Activated naive CD4-positive, alpha-beta T cell treated with anti-CD3 and anti-CD28 coated beads, Interleukin-2, amount 10 ng/mL, durations not matched to agents 7 days and 5 days (primary cell): ENCODE measurements around the gene HEATR3.
A peak's percentile ranks its signal among the peaks of the same experiment; 100 is the strongest.

Experiments used
- CTCF ChIA-PET: fragments of 350-600 bp; sonication (Branson Sonifier 250); formaldehyde crosslinking; loops from one replicate; lab custom pipeline; 2021; ENCODE audit warnings: antibody characterized with exemption; lab: Charles Lee
- DNase-seq: peaks from one replicate; pipeline ENCODE4 v3.0.0-alpha.2; 2020
- H3K27ac Mint-ChIP-seq: one replicate; pipeline ENCODE4 v1.8.0; 2021; ENCODE audit warnings: mild to moderate bottlenecking, moderate library complexity, mixed read lengths
- H3K27me3 Mint-ChIP-seq: one replicate; pipeline ENCODE4 v1.8.0; 2021; ENCODE audit warnings: mild to moderate bottlenecking, mixed read lengths
- H3K36me3 Mint-ChIP-seq: one replicate; pipeline ENCODE4 v1.8.0; 2021; ENCODE audit warnings: mixed read lengths
- H3K4me1 Mint-ChIP-seq: one replicate; pipeline ENCODE4 v1.8.0; 2021; ENCODE audit warnings: mixed read lengths
- H3K4me3 Mint-ChIP-seq: one replicate; pipeline ENCODE4 v1.8.0; 2021; ENCODE audit warnings: mild to moderate bottlenecking, moderate library complexity, mixed read lengths
- H3K9me3 Mint-ChIP-seq: one replicate; pipeline ENCODE4 v1.8.0; 2021; ENCODE audit warnings: mixed read lengths

HEATR3 gene

GRCh38 chr16:50133214-50133613, 67.4 kb downstream of the HEATR3 start:
- H3K9me3 Mint-ChIP-seq, result no peaks in the 10 kb centered on the region
- H3K4me1 Mint-ChIP-seq, result no peaks in the 10 kb centered on the region
- H3K36me3 Mint-ChIP-seq, result no peaks in the 10 kb centered on the region
- CTCF ChIA-PET, result no interaction called here
- peaks cover 12% of the 10 kb centered on the region for H3K27me3 Mint-ChIP-seq
- H3K27ac Mint-ChIP-seq, result no peak overlapping the region
- DNase-seq, result no peak
- H3K4me3 Mint-ChIP-seq, result no peak overlapping the region

- H3K4me3 Mint-ChIP-seq, result no peak overlapping the region
- peaks cover 12% of the 10 kb centered on the region for H3K27me3 Mint-ChIP-seq
- CTCF ChIA-PET, result interaction anchor here (1.3 to 1.4 kb wide), 2 partner anchors 74 to 191 kb away, joined by 3 to 9 read pairs; no protein-coding TSS in a partner anchor
- no peak for DNase-seq
- no peaks in the 10 kb centered on the region for H3K4me1 Mint-ChIP-seq
- no peaks in the 10 kb centered on the region for H3K36me3 Mint-ChIP-seq
- no peak overlapping the region for H3K27ac Mint-ChIP-seq
- no peaks in the 10 kb centered on the region for H3K9me3 Mint-ChIP-seq
Observed at GRCh38 chr16:50136399-50136798, 70.6 kb downstream of the HEATR3 start.

- Mint-ChIP-seq H3K36me3 (no peaks in the 10 kb centered on the region), H3K27ac (no peak overlapping the region), H3K27me3 (peaks cover 10% of the 10 kb centered on the region), H3K4me3 (no peak overlapping the region), H3K4me1 (no peaks in the 10 kb centered on the region), H3K9me3 (no peaks in the 10 kb centered on the region)
- DNase-seq, result no peak
- CTCF ChIA-PET, result interaction anchor here (0.6 to 1.3 kb wide), 2 partner anchors 73 to 112 kb away, joined by 3 to 7 read pairs; partner anchors contain the start of gene CNEP1R1
Observed at GRCh38 chr16:50137268-50137667, 71.5 kb downstream of the HEATR3 start.

GRCh38 chr16:50139580-50139979, 73.8 kb downstream of the HEATR3 start:
- H3K4me1 Mint-ChIP-seq, result no peaks in the 10 kb centered on the region
- no peaks in the 10 kb centered on the region for H3K9me3 Mint-ChIP-seq
- no peak for DNase-seq
- no peak overlapping the region for H3K27ac Mint-ChIP-seq
- H3K27me3 Mint-ChIP-seq, result peaks cover 3% of the 10 kb centered on the region
- H3K4me3 Mint-ChIP-seq, result no peak overlapping the region
- CTCF ChIA-PET, result interaction anchor here (0.7 kb wide), 1 partner anchor 656 kb away, joined by 3 read pairs; no protein-coding TSS in a partner anchor
- H3K36me3 Mint-ChIP-seq, result no peaks in the 10 kb centered on the region

GRCh38 chr16:50144211-50144610, 78.4 kb downstream of the HEATR3 start:
- Mint-ChIP-seq H3K27me3 (no peaks in the 10 kb centered on the region), H3K27ac (no peak overlapping the region), H3K4me3 (no peak overlapping the region), H3K4me1 (no peaks in the 10 kb centered on the region), H3K9me3 (no peaks in the 10 kb centered on the region), H3K36me3 (no peaks in the 10 kb centered on the region)
- DNase-seq, result no peak
- CTCF ChIA-PET, result no interaction called here

GRCh38 chr16:50146479-50147435, 81.0 kb downstream of the HEATR3 start:
- H3K36me3 Mint-ChIP-seq, result no peaks in the 10 kb centered on the region
- CTCF ChIA-PET, result interaction anchor here (1.3 kb wide), 1 partner anchor 64 kb away, joined by 5 read pairs; no protein-coding TSS in a partner anchor
- no peak for DNase-seq
- no peaks in the 10 kb centered on the region for H3K27me3 Mint-ChIP-seq
- no peaks in the 10 kb centered on the region for H3K9me3 Mint-ChIP-seq
- peaks cover 9% of the 10 kb centered on the region for H3K4me1 Mint-ChIP-seq
- H3K27ac Mint-ChIP-seq, result no peak overlapping the region
- H3K4me3 Mint-ChIP-seq, result no peak overlapping the region

- Mint-ChIP-seq H3K27ac (peak overlapping the region; percentile 96), H3K9me3 (no peaks in the 10 kb centered on the region), H3K4me1 (peaks cover 34% of the 10 kb centered on the region), H3K4me3 (no peak overlapping the region), H3K36me3 (peaks cover 6% of the 10 kb centered on the region), H3K27me3 (no peaks in the 10 kb centered on the region)
- no peak for DNase-seq
- CTCF ChIA-PET, result interaction anchor here (1.2 to 1.8 kb wide), 5 partner anchors 30 to 83 kb away, joined by 3 to 11 read pairs (median 7); no protein-coding TSS in a partner anchor
Observed at GRCh38 chr16:50151322-50151721, 85.6 kb downstream of the HEATR3 start.

- Mint-ChIP-seq H3K27me3 (no peaks in the 10 kb centered on the region), H3K4me1 (peaks cover 37% of the 10 kb centered on the region), H3K27ac (peak overlapping the region; percentile 96), H3K9me3 (no peaks in the 10 kb centered on the region), H3K4me3 (peak overlapping the region; percentile 84), H3K36me3 (peaks cover 8% of the 10 kb centered on the region)
- DNase-seq, result peak; percentile 26
- CTCF ChIA-PET, result interaction anchor here (1.2 to 1.8 kb wide), 5 partner anchors 31 to 84 kb away, joined by 3 to 11 read pairs (median 7); no protein-coding TSS in a partner anchor
Observed at GRCh38 chr16:50151756-50152155, 86.0 kb downstream of the HEATR3 start.

- no peaks in the 10 kb centered on the region for H3K27me3 Mint-ChIP-seq
- H3K36me3 Mint-ChIP-seq, result peaks cover 13% of the 10 kb centered on the region
- H3K4me3 Mint-ChIP-seq, result peak overlapping the region; percentile 84
- CTCF ChIA-PET, result interaction anchor here (1.2 to 1.8 kb wide), 5 partner anchors 32 to 84 kb away, joined by 3 to 11 read pairs (median 7); no protein-coding TSS in a partner anchor
- peak; percentile 81 for DNase-seq
- H3K4me1 Mint-ChIP-seq, result peaks cover 42% of the 10 kb centered on the region
- H3K9me3 Mint-ChIP-seq, result no peaks in the 10 kb centered on the region
- H3K27ac Mint-ChIP-seq, result peak overlapping the region; percentile 96
Observed at GRCh38 chr16:50152351-50152806, 86.6 kb downstream of the HEATR3 start.

GRCh38 chr16:50152807-50153595, 87.2 kb downstream of the HEATR3 start, which contains the start of gene TENT4B:
Gene TENT4B (plus strand): TSS chr16:50153306. CDS start chr16:50153622, 316 bp downstream.
- peaks cover 13% of the 10 kb centered on the region for H3K36me3 Mint-ChIP-seq
- CTCF ChIA-PET, result interaction anchor here (1.4 to 1.5 kb wide), 3 partner anchors 32 to 85 kb away, joined by 4 to 11 read pairs (median 7); no protein-coding TSS in a partner anchor

GRCh38 chr16:50153596-50154419, 88.0 kb downstream of the HEATR3 start:
- Mint-ChIP-seq H3K9me3 (no peaks in the 10 kb centered on the region), H3K36me3 (peaks cover 19% of the 10 kb centered on the region), H3K4me3 (peak overlapping the region; percentile 81), H3K27ac (peak overlapping the region; percentile 83), H3K27me3 (no peaks in the 10 kb centered on the region), H3K4me1 (peaks cover 50% of the 10 kb centered on the region)
- peak; percentile 53 for DNase-seq
- CTCF ChIA-PET, result no interaction called here

More at GRCh38 chr16:50152807-50153595, 87.2 kb downstream of the HEATR3 start, which contains the start of gene TENT4B:
- no peaks in the 10 kb centered on the region for H3K27me3 Mint-ChIP-seq
- H3K27ac Mint-ChIP-seq, result peak within 1 kb of the TSS; percentile 96
- H3K4me3 Mint-ChIP-seq, result peak within 1 kb of the TSS; percentile 84
- DNase-seq, result peak; percentile 92
- no peaks in the 10 kb centered on the region for H3K9me3 Mint-ChIP-seq
- H3K4me1 Mint-ChIP-seq, result peaks cover 43% of the 10 kb centered on the region

- CTCF ChIA-PET, result interaction anchor here (0.8 to 2.3 kb wide), 3 partner anchors 54 to 86 kb away, joined by 3 to 10 read pairs (median 10); no protein-coding TSS in a partner anchor
- H3K9me3 Mint-ChIP-seq, result no peaks in the 10 kb centered on the region
- peak overlapping the region; percentile 83 for H3K27ac Mint-ChIP-seq
- H3K4me1 Mint-ChIP-seq, result peaks cover 57% of the 10 kb centered on the region
- H3K4me3 Mint-ChIP-seq, result peak overlapping the region; percentile 81
- DNase-seq, result peak; percentile 37
- H3K27me3 Mint-ChIP-seq, result no peaks in the 10 kb centered on the region
- H3K36me3 Mint-ChIP-seq, result peaks cover 22% of the 10 kb centered on the region
Observed at GRCh38 chr16:50154420-50154950, 88.7 kb downstream of the HEATR3 start.
